MM.1S (cell line): Measurements from ENCODE around the gene PRKD1.

Experiments
- DNase-seq: peaks from one replicate; pipeline ENCODE4 v3.0.0-alpha.2; 2015
- H2AFZ ChIP-seq: fragments of 300-600 bp; sonication (generic); 2 replicates; pipeline ENCODE4 v1.6.0; 2016; ENCODE audit warnings: antibody characterized with exemption, low read length
- H3F3A ChIP-seq: fragments of 300-600 bp; sonication (generic); 2 replicates; pipeline ENCODE4 v1.6.1; 2016; ENCODE audit warnings: mild to moderate bottlenecking, antibody characterized with exemption, low read length, moderate library complexity, mixed read lengths; ENCODE audit not compliant: insufficient read depth
- H3K27ac ChIP-seq: fragments of 300-600 bp; sonication (generic); 2 replicates; pipeline ENCODE4 v1.5.1; 2016; ENCODE audit warnings: mild to moderate bottlenecking, low read length
- H3K27me3 ChIP-seq: fragments of 300-600 bp; sonication (generic); replicated peaks from 2 replicates; pipeline ENCODE4 v1.6.0; 2016; ENCODE audit warnings: low read length; ENCODE audit not compliant: insufficient read depth
- H3K36me3 ChIP-seq: fragments of 300-600 bp; sonication (generic); replicated peaks from 2 replicates; pipeline ENCODE4 v1.6.1; 2016; ENCODE audit warnings: mild to moderate bottlenecking, low read length, mixed read lengths; ENCODE audit not compliant: insufficient read depth
- H3K4me1 ChIP-seq: fragments of 300-600 bp; sonication (generic); 2 replicates; pipeline ENCODE4 v1.6.1; 2016; ENCODE audit warnings: low read length, mixed read lengths
- H3K4me2 ChIP-seq: fragments of 300-600 bp; sonication (generic); 2 replicates; pipeline ENCODE4 v1.6.0; 2016; ENCODE audit warnings: low read depth, low read length
- H3K4me3 ChIP-seq: fragments of 300-600 bp; sonication (generic); 2 replicates; pipeline ENCODE4 v1.5.1; 2016; ENCODE audit warnings: low read length, mixed read lengths
- H3K79me2 ChIP-seq: fragments of 300-600 bp; sonication (generic); 2 replicates; pipeline ENCODE4 v1.6.1; 2016; ENCODE audit warnings: mixed run types, low read length, mixed read lengths
- H3K9ac ChIP-seq: fragments of 300-600 bp; sonication (generic); 2 replicates; pipeline ENCODE4 v1.6.1; 2016; ENCODE audit warnings: low read length, mixed read lengths
- H3K9me2 ChIP-seq: fragments of 300-600 bp; sonication (generic); replicated peaks from 2 replicates; pipeline ENCODE4 v1.6.1; 2016; ENCODE audit warnings: mild to moderate bottlenecking, low read length, mixed read lengths; ENCODE audit not compliant: insufficient read depth
- H3K9me3 ChIP-seq: fragments of 300-600 bp; sonication (generic); replicated peaks from 2 replicates; pipeline ENCODE4 v1.6.1; 2016; ENCODE audit warnings: mild to moderate bottlenecking, low read length, mixed read lengths; ENCODE audit not compliant: insufficient read depth
- H4K20me1 ChIP-seq: fragments of 300-600 bp; sonication (generic); 2 replicates; pipeline ENCODE4 v1.6.1; 2016; ENCODE audit warnings: mild to moderate bottlenecking, low read length, moderate library complexity, mixed read lengths; ENCODE audit not compliant: insufficient read depth
- CTCF ChIP-seq: fragments of 300-600 bp; sonication (generic); IDR thresholded peaks from 2 replicates; pipeline ENCODE4 v1.5.1; 2016; ENCODE audit warnings: antibody characterized with exemption, low read length, mixed read lengths
- EZH2 ChIP-seq: fragments of 300-600 bp; sonication (generic); optimal IDR thresholded peaks from 2 replicates; pipeline ENCODE3; 2017; ENCODE audit warnings: low read depth, mild to moderate bottlenecking, antibody characterized with exemption, low read length, mixed read lengths
- EZH2phosphoT487 ChIP-seq: fragments of 300-600 bp; sonication (generic); IDR thresholded peaks from 2 replicates; pipeline ENCODE4 v1.6.1; 2018; ENCODE audit warnings: antibody characterized with exemption, low read length

PRKD1 gene

GRCh38 chr14:29832042-29832441 is 95.6 kb downstream of the PRKD1 start:
- Histone ChIP-seq H4K20me1 (no peaks in the 10 kb centered on the region), H3K36me3 (no peaks in the 10 kb centered on the region), H3K4me1 (no peaks in the 10 kb centered on the region), H3K79me2 (no peaks in the 10 kb centered on the region), H3K27ac (no peak overlapping the region), H3K9me3 (no peaks in the 10 kb centered on the region), H2AFZ (no peak overlapping the region), H3K9ac (no peak overlapping the region), H3K9me2 (no peaks in the 10 kb centered on the region), H3K27me3 (no peaks in the 10 kb centered on the region), H3K4me3 (no peak overlapping the region), H3F3A (no peaks in the 10 kb centered on the region), H3K4me2 (no peak overlapping the region)
- no peak for TF ChIP-seq CTCF
- no peak for TF ChIP-seq EZH2
- TF ChIP-seq EZH2phosphoT487, result no peak
- DNase-seq, result no peak

- no peak for TF ChIP-seq EZH2
- no peak for TF ChIP-seq EZH2phosphoT487
- no peak for TF ChIP-seq CTCF
- Histone ChIP-seq H2AFZ (no peak overlapping the region), H3F3A (no peaks in the 10 kb centered on the region), H3K36me3 (no peaks in the 10 kb centered on the region), H3K4me1 (no peaks in the 10 kb centered on the region), H3K79me2 (no peaks in the 10 kb centered on the region), H3K27me3 (no peaks in the 10 kb centered on the region), H3K27ac (no peak overlapping the region), H4K20me1 (no peaks in the 10 kb centered on the region), H3K9ac (no peak overlapping the region), H3K4me3 (no peak overlapping the region), H3K4me2 (no peak overlapping the region), H3K9me3 (no peaks in the 10 kb centered on the region), H3K9me2 (no peaks in the 10 kb centered on the region)
- no peak for DNase-seq
These were observed 97.8 kb downstream of the PRKD1 start for GRCh38 chr14:29829851-29830250.

- no peak for DNase-seq
- H3F3A ChIP-seq, result no peaks in the 10 kb centered on the region
- TF ChIP-seq EZH2phosphoT487, result no peak
- no peak for TF ChIP-seq CTCF
- no peaks in the 10 kb centered on the region for H3K9me2 ChIP-seq
- H3K27me3 ChIP-seq, result no peaks in the 10 kb centered on the region
- H3K79me2 ChIP-seq, result no peaks in the 10 kb centered on the region
- no peaks in the 10 kb centered on the region for H3K36me3 ChIP-seq
- H3K27ac ChIP-seq, result no peak overlapping the region
- H3K4me1 ChIP-seq, result no peaks in the 10 kb centered on the region
- H3K9me3 ChIP-seq, result no peaks in the 10 kb centered on the region
- H3K4me2 ChIP-seq, result no peak overlapping the region
- no peak overlapping the region for H2AFZ ChIP-seq
- no peak overlapping the region for H3K9ac ChIP-seq
- H4K20me1 ChIP-seq, result no peaks in the 10 kb centered on the region
- no peak overlapping the region for H3K4me3 ChIP-seq
These were observed 103.8 kb downstream of the PRKD1 start for GRCh38 chr14:29823816-29824215.

- no peaks in the 10 kb centered on the region for H3K36me3 ChIP-seq
- no peak overlapping the region for H3K27ac ChIP-seq
- no peaks in the 10 kb centered on the region for H3F3A ChIP-seq
- no peaks in the 10 kb centered on the region for H3K9me3 ChIP-seq
- H4K20me1 ChIP-seq, result no peaks in the 10 kb centered on the region
- H2AFZ ChIP-seq, result no peak overlapping the region
- H3K4me2 ChIP-seq, result no peak overlapping the region
- no peaks in the 10 kb centered on the region for H3K79me2 ChIP-seq
- no peak overlapping the region for H3K4me3 ChIP-seq
- H3K9ac ChIP-seq, result no peak overlapping the region
- no peaks in the 10 kb centered on the region for H3K9me2 ChIP-seq
- DNase-seq, result no peak
- H3K4me1 ChIP-seq, result no peaks in the 10 kb centered on the region
- TF ChIP-seq EZH2, result no peak
- TF ChIP-seq CTCF, result no peak
- no peaks in the 10 kb centered on the region for H3K27me3 ChIP-seq
These were observed 105.3 kb downstream of the PRKD1 start for GRCh38 chr14:29822430-29822709.
